ENCODE data around the gene SCUBE2. TPM values are rescaled to one million over a fixed set of nuclear protein-coding genes. Genes with fewer than 3 reads are reported as not detected.

Gene SCUBE2
- total RNA-seq, 1 donor from 2014 or later = not detected

DNA sequence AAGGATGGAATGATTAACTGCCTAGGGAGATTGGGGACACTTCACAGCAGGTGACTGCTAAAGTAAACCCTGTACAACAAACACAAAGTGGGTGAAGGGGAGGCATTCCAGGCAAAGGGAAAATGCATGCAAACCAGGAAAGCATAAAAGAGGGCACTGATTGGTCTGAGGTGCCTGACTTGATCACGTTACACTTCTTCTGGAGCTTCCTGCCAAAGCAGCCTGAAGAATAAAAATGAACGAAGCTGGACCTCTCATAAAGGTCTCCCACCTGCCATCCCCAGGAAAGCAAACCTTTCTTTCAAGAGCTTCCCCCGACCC, 46.7 kb upstream of the SCUBE2 start:
- Mint-ChIP-seq H3K36me3 (ENCODE audit: low read depth) (peaks cover 46% of the 10 kb centered on the region), H3K4me3 (no peak overlapping the region), H3K9me3 (no peaks in the 10 kb centered on the region), H3K27me3 (no peaks in the 10 kb centered on the region), H3K27ac (no peak overlapping the region), H3K4me1 (peaks cover 3% of the 10 kb centered on the region)
- TF ChIP-seq, protein P1, sequence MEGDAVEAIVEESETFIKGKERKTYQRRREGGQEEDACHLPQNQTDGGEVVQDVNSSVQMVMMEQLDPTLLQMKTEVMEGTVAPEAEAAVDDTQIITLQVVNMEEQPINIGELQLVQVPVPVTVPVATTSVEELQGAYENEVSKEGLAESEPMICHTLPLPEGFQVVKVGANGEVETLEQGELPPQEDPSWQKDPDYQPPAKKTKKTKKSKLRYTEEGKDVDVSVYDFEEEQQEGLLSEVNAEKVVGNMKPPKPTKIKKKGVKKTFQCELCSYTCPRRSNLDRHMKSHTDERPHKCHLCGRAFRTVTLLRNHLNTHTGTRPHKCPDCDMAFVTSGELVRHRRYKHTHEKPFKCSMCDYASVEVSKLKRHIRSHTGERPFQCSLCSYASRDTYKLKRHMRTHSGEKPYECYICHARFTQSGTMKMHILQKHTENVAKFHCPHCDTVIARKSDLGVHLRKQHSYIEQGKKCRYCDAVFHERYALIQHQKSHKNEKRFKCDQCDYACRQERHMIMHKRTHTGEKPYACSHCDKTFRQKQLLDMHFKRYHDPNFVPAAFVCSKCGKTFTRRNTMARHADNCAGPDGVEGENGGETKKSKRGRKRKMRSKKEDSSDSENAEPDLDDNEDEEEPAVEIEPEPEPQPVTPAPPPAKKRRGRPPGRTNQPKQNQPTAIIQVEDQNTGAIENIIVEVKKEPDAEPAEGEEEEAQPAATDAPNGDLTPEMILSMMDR (IDR thresholded peaks at IDR 0.05) = no peak
- DNase-seq (no peak), ATAC-seq (ENCODE audit: low read depth) (no peak)
- CTCF ChIA-PET = interaction anchor here (0.6 to 5.2 kb wide), 21 partner anchors 8 to 1021 kb away, joined by 3 to 68 read pairs (median 4); no protein-coding TSS in a partner anchor
- POLR2A ChIA-PET = no interaction called here
- intact Hi-C loops (cut with micrococcal nuclease) = no loop called here

DNA sequence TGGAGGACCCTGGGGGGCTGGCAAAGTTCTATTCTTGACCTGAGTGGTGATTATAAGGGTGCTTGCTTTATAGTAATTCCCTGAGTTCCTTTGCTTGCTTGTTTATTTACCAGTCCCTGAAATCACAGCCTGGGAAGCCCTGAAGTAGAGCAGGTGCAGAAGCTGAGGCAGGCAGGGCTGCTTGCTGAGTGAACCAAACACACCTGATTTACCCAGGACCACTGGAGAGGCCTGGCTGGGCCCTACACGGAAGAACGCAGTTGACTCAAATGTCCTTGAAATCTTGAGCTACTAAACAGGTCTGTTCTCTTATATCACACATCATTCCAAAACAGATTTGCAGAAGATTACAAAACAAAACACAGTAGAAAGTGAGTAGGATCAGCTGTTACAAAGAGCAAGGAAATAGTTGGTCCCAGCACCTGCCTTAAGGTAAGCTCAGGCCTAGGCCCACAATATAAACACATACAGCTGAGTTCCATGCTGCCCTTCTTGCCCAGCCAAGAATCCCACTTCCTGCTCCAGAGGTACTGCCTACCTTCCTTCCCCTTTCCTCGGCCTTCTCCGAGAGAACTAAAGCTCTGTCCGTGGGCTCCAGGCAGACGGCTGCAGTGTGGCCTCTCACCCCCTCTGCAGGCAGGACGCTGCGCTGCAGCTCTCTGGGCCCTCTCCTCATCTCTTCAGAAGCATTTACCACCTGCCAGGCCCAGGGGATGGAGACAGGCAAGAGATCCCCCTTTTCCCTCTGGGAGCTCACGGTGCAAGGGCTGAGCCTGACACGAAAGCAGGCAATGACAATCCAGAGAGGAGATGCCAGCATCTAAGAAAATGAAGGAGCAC, 46.1 kb upstream of the SCUBE2 start:
- DNase-seq (peak; percentile 60), ATAC-seq (ENCODE audit: low read depth) (peak; percentile 99)
- Mint-ChIP-seq H3K9me3 (no peaks in the 10 kb centered on the region), H3K27ac (no peak overlapping the region), H3K4me3 (no peak overlapping the region), H3K27me3 (no peaks in the 10 kb centered on the region), H3K4me1 (peaks cover 3% of the 10 kb centered on the region), H3K36me3 (ENCODE audit: low read depth) (peaks cover 40% of the 10 kb centered on the region)
- intact Hi-C loops (cut with micrococcal nuclease) = loop anchor here (1.0 kb wide), 2 partner anchors 223 to 912 kb away; no protein-coding TSS in a partner anchor
- ChIA-PET POLR2A (no interaction called here), CTCF (interaction anchor here (0.6 to 5.2 kb wide), 21 partner anchors 9 to 1020 kb away, joined by 3 to 68 read pairs (median 4); no protein-coding TSS in a partner anchor)
- TF ChIP-seq, protein P1 (IDR thresholded peaks at IDR 0.05) = peak; percentile 50

DNA sequence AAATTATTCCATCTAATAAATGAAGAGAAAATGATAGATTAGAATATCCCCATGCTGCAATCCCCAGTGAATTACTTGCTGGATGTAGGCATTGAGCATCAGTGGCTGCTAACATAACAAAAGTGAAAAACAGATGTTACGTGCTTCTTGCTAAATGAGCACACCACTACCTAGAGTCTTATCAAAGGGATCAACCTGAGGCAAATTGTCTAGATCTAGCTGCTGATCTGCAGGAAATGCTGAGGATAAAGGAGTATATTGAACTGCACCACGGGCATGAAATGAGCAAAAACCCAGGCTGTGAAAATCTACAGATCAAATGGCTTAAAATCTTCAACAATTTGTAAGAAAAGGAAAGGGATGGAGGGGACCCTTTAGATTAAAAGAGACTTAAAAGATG, 45.3 kb upstream of the SCUBE2 start:
- ATAC-seq (ENCODE audit: low read depth) (no peak), DNase-seq (no peak)
- Mint-ChIP-seq H3K4me1 (peaks cover 3% of the 10 kb centered on the region), H3K9me3 (no peaks in the 10 kb centered on the region), H3K27ac (no peak overlapping the region), H3K4me3 (no peak overlapping the region), H3K27me3 (no peaks in the 10 kb centered on the region), H3K36me3 (ENCODE audit: low read depth) (peaks cover 32% of the 10 kb centered on the region)
- TF ChIP-seq, protein P1 (IDR thresholded peaks at IDR 0.05) = no peak
- intact Hi-C loops (cut with micrococcal nuclease) = loop anchor here (1.0 kb wide), 2 partner anchors 222 to 911 kb away; no protein-coding TSS in a partner anchor
- POLR2A ChIA-PET = no interaction called here
- CTCF ChIA-PET = interaction anchor here (1.8 to 5.2 kb wide), 3 partner anchors 121 to 448 kb away, joined by 5 to 68 read pairs (median 16); no protein-coding TSS in a partner anchor

DNA sequence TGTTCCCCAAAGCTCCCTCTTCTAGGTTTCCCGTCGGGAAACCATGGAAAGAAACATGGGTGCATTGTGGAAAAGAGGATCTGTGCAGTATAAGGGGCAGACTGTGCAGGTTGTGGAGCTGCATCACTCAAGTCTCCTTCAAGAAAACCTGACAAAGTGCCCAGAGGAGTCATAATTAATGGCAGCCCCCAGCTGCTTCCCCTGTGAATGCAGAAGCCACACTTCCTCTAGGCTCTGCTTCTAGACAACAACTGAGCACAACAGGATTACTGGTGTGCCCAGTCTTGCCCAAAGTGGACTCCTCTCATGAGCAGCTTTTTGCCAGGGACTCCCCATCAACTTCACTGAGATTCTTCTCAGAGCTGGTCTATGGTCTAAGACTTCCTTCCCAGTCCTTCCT, 42.6 kb upstream of the SCUBE2 start:
- DNase-seq (no peak), ATAC-seq (ENCODE audit: low read depth) (no peak)
- intact Hi-C loops (cut with micrococcal nuclease) = no loop called here
- H3K27me3 Mint-ChIP-seq = no peaks in the 10 kb centered on the region
- H3K9me3 Mint-ChIP-seq = no peaks in the 10 kb centered on the region
- no peak overlapping the region for H3K4me3 Mint-ChIP-seq
- ChIA-PET CTCF (no interaction called here), POLR2A (interaction anchor here (0.5 kb wide), 1 partner anchor 656 kb away, joined by 5 read pairs; no protein-coding TSS in a partner anchor)
- H3K4me1 Mint-ChIP-seq = peaks cover 3% of the 10 kb centered on the region
- no peak overlapping the region for H3K27ac Mint-ChIP-seq
- TF ChIP-seq, protein P1 (IDR thresholded peaks at IDR 0.05) = no peak
- peaks cover 9% of the 10 kb centered on the region for H3K36me3 Mint-ChIP-seq (ENCODE audit: low read depth)

DNA sequence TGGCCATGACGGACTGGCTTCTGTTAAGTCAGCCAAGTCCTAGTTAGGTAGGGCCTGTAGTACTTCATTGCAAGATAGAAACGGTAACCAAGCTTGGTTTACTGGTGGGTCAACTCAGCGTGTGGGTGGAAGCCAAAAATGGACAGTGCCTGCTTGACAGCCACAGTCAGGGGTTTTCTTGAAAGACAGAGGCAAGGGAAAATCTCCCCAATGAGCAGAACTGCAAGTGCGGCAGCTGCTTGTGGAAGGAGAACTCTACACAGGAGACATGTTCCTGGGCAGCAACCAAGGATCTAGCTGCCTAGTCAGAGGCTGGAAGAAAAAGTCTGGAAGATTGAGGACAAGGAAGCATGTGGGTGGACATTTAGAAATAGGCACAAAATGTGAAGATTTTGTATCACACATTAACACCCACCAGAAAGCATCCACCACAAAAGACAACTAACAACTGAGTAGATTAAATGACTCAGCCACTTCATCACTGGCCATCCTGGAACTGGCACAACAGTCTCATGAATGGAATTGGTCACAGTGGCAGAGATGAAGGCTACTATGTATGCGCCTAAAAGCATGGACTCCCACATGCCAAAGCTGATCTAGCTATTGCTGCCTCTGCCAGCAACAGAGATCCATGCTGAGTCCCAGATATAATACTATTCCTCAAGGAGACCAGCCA, 40.9 kb upstream of the SCUBE2 start:
- Mint-ChIP-seq H3K27ac (no peak overlapping the region), H3K27me3 (no peaks in the 10 kb centered on the region), H3K9me3 (no peaks in the 10 kb centered on the region), H3K36me3 (ENCODE audit: low read depth) (no peaks in the 10 kb centered on the region), H3K4me1 (no peaks in the 10 kb centered on the region), H3K4me3 (no peak overlapping the region)
- intact Hi-C loops (cut with micrococcal nuclease) = no loop called here
- POLR2A ChIA-PET = no interaction called here
- CTCF ChIA-PET = no interaction called here
- DNase-seq (no peak), ATAC-seq (ENCODE audit: low read depth) (no peak)
- TF ChIP-seq, protein P1 (IDR thresholded peaks at IDR 0.05) = no peak
